BJ (cell line): Measurements from ENCODE around the gene MT1M. TPM values are rescaled to one million over a fixed set of nuclear protein-coding genes. Genes with fewer than 3 reads are reported as not detected.

ENCODE experiments used
- CTCF ChIA-PET: fragments of 350-600 bp; formaldehyde crosslinking; extraction: SDS; loops from one replicate; lab custom pipeline; 2021; ENCODE audit warnings: antibody characterized with exemption, inconsistent platforms; lab: Yijun Ruan, JAX
- POLR2A ChIA-PET: fragments of 300-600 bp; sonication (Branson Sonifier 250); formaldehyde crosslinking; extraction: SDS; loops from one replicate; lab custom pipeline; 2021; ENCODE audit warnings: antibody characterized with exemption; lab: Charles Lee
- DNase-seq: peaks from one replicate; pipeline ENCODE4 v3.0.0-alpha.2; 2011; ENCODE audit warnings: low read depth
- H3K27me3 ChIP-seq: 2 replicates; pipeline ENCODE4 v1.6.0; 2011; ENCODE audit warnings: low read length; ENCODE audit not compliant: control insufficient read depth, insufficient read depth
- H3K36me3 ChIP-seq: 2 replicates; pipeline ENCODE4 v1.5.1; 2011; ENCODE audit warnings: low read length; ENCODE audit not compliant: control insufficient read depth, insufficient read depth
- H3K4me3 ChIP-seq: 2 replicates; pipeline ENCODE4 v1.5.1; 2011; ENCODE audit warnings: low read depth, mild to moderate bottlenecking, control low read depth, low read length
- CTCF ChIP-seq: IDR thresholded peaks from 2 replicates; pipeline ENCODE4 v1.5.1; 2011; ENCODE audit warnings: low read depth, mild to moderate bottlenecking, control low read depth, inconsistent platforms, low read length, moderate library complexity; ENCODE audit not compliant: insufficient read depth
- polyA plus RNA-seq: library from polyadenylated mRNA; depleted of rRNA; stranded (reverse); fragments of >200 nt; gene quantifications from 2 replicates; pipeline ENCODE4 v1.2.3, GENCODE V29; 2011

The MT1M gene
- polyA plus RNA-seq, 1 experiment = 0.94 TPM

- POLR2A ChIA-PET = interaction anchor here (0.6 kb wide), 1 partner anchor 15 kb away, joined by 3 read pairs; the partner anchor contains the start of gene MT1E
- peak overlapping the region; percentile 84; the same call in 1 of the 2 replicates for H3K4me3 ChIP-seq
These were observed 21.8 kb upstream of the MT1M start for GRCh38 chr16:56610609-56611111.

GRCh38 chr16:56611281-56611833 lies 21.1 kb upstream of the MT1M start:
- Histone ChIP-seq H3K4me3 (no peak overlapping the region), H3K27me3 (no peaks in the 10 kb centered on the region), H3K36me3 (no peaks in the 10 kb centered on the region)
- no peak for TF ChIP-seq CTCF
- DNase-seq = no peak
- ChIA-PET CTCF (interaction anchor here (0.6 to 1.5 kb wide), 4 partner anchors 11 to 65 kb away, joined by 3 to 5 read pairs (median 4); partner anchors contain the start of gene MT1E), POLR2A (interaction anchor here (1.4 kb wide), 1 partner anchor 14 kb away, joined by 3 read pairs; the partner anchor contains the start of gene MT1E)

More at GRCh38 chr16:56610609-56611111, 21.8 kb upstream of the MT1M start:
- Histone ChIP-seq H3K27me3 (no peaks in the 10 kb centered on the region), H3K36me3 (no peaks in the 10 kb centered on the region)
- TF ChIP-seq CTCF = no peak
- CTCF ChIA-PET = interaction anchor here (0.6 to 1.9 kb wide), 6 partner anchors 10 to 91 kb away, joined by 3 to 9 read pairs (median 4); partner anchors contain the start of gene MT1E
- DNase-seq = no peak

- CTCF ChIA-PET = interaction anchor here (0.6 to 1.5 kb wide), 3 partner anchors 10 to 88 kb away, joined by 3 to 7 read pairs (median 3); no protein-coding TSS in a partner anchor
- H3K4me3 ChIP-seq = no peak overlapping the region
- DNase-seq = no peak
- TF ChIP-seq CTCF = no peak
- POLR2A ChIA-PET = no interaction called here
- H3K27me3 ChIP-seq = no peaks in the 10 kb centered on the region
- no peaks in the 10 kb centered on the region for H3K36me3 ChIP-seq
These were observed 18.8 kb upstream of the MT1M start for GRCh38 chr16:56613706-56614105.

DNA sequence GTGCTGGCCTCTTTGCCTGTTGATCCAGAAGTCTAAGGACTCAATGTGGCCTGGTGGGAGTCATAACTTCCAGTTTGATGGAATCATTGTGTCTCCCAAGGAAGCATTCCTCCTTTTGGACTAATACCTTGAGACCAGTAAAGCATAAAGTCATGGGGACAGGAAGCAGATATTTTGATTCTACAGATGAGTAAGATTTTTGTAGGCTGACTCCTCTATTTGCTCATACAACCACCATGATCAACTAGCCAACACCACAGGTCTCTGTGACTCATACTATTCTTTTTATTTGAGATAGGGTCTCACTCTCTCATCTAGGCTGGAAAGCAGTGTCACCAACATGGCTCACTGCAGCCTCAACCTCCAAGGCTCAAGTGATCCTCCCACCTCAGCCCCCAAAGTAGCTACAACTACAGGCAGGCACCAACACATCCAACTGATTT lies 17.9 kb upstream of the MT1M start:
- Histone ChIP-seq H3K27me3 (no peaks in the 10 kb centered on the region), H3K36me3 (no peaks in the 10 kb centered on the region), H3K4me3 (no peak overlapping the region)
- TF ChIP-seq CTCF = no peak
- no peak for DNase-seq
- POLR2A ChIA-PET = no interaction called here
- CTCF ChIA-PET = interaction anchor here (0.6 kb wide), 1 partner anchor 60 kb away, joined by 4 read pairs; no protein-coding TSS in a partner anchor

DNA sequence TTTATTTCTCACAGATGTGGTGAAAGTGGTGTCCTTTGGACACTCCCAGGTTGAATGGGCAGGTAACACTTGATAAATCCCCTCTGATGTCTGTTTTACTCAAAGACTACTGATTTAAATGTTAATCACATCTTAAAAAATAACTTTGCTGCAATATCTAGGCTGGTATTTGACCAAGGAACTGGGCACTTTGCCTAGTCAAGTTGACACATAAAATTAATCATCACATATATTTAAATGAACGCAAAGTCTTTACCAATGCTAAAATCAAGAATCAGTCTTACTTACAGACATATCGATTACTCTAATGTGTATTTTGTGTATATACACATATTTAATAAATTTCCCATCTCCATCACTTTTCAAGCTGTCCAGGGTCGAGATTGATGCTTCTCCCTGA lies 17.1 kb upstream of the MT1M start:
- no peak for TF ChIP-seq CTCF
- ChIA-PET CTCF (interaction anchor here (0.6 kb wide), 1 partner anchor 59 kb away, joined by 4 read pairs; no protein-coding TSS in a partner anchor), POLR2A (no interaction called here)
- Histone ChIP-seq H3K36me3 (no peaks in the 10 kb centered on the region), H3K4me3 (no peak overlapping the region), H3K27me3 (no peaks in the 10 kb centered on the region)
- no peak for DNase-seq
